Naive thymus-derived CD8-positive, alpha-beta T cell (primary cell): ENCODE data around the gene ZNF714. TPM values are rescaled to one million over a fixed set of nuclear protein-coding genes. Genes with fewer than 3 reads are reported as not detected.
"Not testable (repeated sequence)": the region's sequence is repeated elsewhere in the genome, so short reads cannot be mapped to it uniquely, and the experiment has no call there.

Experiments
- ATAC-seq, 2 donors: fragments of 150-1000 bp; cut with Tn5 transposase in 1 of 2; sonication (Bioruptor Pico), chemical (Tn5 transposase) in 1 of 2; 1 replicate in 1 of 2; 2 replicates in 1 of 2; pipeline ENCODE4 v1.10.0; 2021; ENCODE audit warnings: mild to moderate bottlenecking in 2 of 2, moderate library complexity in 2 of 2
- POLR2A ChIA-PET: fragments of 350-600 bp; sonication (Branson Sonifier 250); formaldehyde crosslinking; loops from one replicate; lab custom pipeline; 2021; ENCODE audit warnings: antibody characterized with exemption; lab: Charles Lee
- DNase-seq, 10 donors: peaks; one replicate each; pipeline versions ENCODE4 v3.0.0 to v3.0.0-alpha.2; 2020 to 2022
- H3K27ac Mint-ChIP-seq, 10 donors: one replicate each; pipeline ENCODE4 v1.8.0; 2020 to 2022; ENCODE audit warnings: mild to moderate bottlenecking in 10 of 10, mixed read lengths in 10 of 10, moderate library complexity in 4 of 10, inconsistent platforms in 1 of 10
- H3K27me3 Mint-ChIP-seq, 5 donors: one replicate each; pipeline ENCODE4 v1.8.0; 2021 to 2022; ENCODE audit warnings: mixed read lengths in 5 of 5
- H3K36me3 Mint-ChIP-seq, 3 donors: one replicate each; pipeline ENCODE4 v1.8.0; 2020 to 2022; ENCODE audit warnings: mixed read lengths in 3 of 3, mild to moderate bottlenecking in 2 of 3, inconsistent platforms in 1 of 3
- H3K4me1 Mint-ChIP-seq, 4 donors: one replicate each; pipeline ENCODE4 v1.8.0; 2021 to 2022; ENCODE audit warnings: mixed read lengths in 4 of 4
- H3K4me3 Mint-ChIP-seq, 10 donors: one replicate each; pipeline ENCODE4 v1.8.0; 2020 to 2022; ENCODE audit warnings: mild to moderate bottlenecking in 10 of 10, mixed read lengths in 10 of 10, moderate library complexity in 6 of 10, inconsistent platforms in 1 of 10
- H3K9me3 Mint-ChIP-seq, 9 donors: one replicate each; pipeline ENCODE4 v1.8.0; 2020 to 2022; ENCODE audit warnings: mixed read lengths in 9 of 9, mild to moderate bottlenecking in 3 of 9, inconsistent platforms in 1 of 9, moderate library complexity in 1 of 9
- polyA plus RNA-seq, 3 donors: library from polyadenylated mRNA; unstranded; fragments of 300-500 nt; fragmentation: Illumina TruSeq; gene quantifications; one replicate each; pipeline ENCODE4 v1.2.3, GENCODE V29; 2021
- total RNA-seq, 8 experiments: library from RNA in 2 of 8; stranded (reverse) in 2 of 8; gene quantifications; one replicate each; pipeline ENCODE4 v1.2.3 and lab custom pipeline; 2021 to 2026

The ZNF714 gene
- total and polyA plus RNA-seq, 5 experiments from 2014 or later = 6.3 to 14.9 (median 12.8) TPM

DNA sequence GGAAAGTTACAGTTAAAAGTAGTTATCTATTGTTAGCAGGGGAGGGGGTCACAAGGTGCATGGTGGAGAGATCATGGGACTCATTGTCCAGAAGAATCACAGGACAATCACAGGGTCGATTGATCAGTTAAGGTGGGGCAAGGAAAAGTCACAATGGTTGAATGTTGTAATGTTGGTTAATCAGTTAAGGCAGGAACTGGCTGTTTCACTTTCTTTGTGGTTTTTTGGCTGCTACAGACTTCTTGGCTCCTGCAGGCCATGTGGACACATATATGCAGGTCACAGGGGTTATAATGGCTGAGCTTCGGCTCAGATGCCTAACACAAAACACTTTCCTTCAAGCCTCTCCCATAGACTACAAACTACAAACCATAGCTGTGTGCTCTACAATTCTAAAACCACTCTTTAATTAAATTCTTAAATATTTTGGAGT, 52.9 kb downstream of the ZNF714 start:
- Mint-ChIP-seq H3K4me3 (no peak overlapping the region), H3K36me3 (no peaks in the 10 kb centered on the region), H3K4me1 (peaks cover 0 to 2% (median under 1%) of the 10 kb centered on the region in 4 donors), H3K27ac (peak overlapping the region in 1 of 10 donors; percentile 25), H3K27me3 (peaks cover 0 to 21% (median 6%) of the 10 kb centered on the region in 5 donors), H3K9me3 (peaks cover 0 to 9% (median 4%) of the 10 kb centered on the region in 9 donors)
- no peak for ATAC-seq
- POLR2A ChIA-PET = no interaction called here
- DNase-seq = no peak

DNA sequence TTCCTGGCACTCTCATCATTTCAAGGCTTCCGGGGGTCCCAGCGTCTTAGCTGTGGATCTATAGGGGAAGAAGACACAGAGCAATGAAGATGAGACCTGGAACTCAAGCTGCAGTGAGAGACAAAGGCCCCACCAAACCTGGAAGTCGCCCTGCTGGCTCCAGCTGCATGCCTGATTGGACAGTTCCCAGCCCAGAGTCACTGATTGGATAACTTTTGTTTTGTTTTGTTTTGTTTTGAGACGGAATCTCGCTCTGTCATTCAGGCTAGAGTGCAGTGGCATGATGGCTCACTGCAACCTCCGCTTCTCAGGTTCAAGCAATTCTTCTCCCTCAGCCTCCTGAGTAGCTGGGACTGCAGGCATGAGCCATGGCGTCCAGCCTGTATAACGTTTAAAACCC, 53.4 kb downstream of the ZNF714 start:
- Mint-ChIP-seq H3K36me3 (no peaks in the 10 kb centered on the region), H3K27me3 (peaks cover 0 to 21% (median 6%) of the 10 kb centered on the region in 5 donors), H3K27ac (no peak overlapping the region), H3K4me3 (no peak overlapping the region), H3K9me3 (peaks cover 0 to 4% (median under 1%) of the 10 kb centered on the region in 9 donors), H3K4me1 (peaks cover 0 to 6% (median 1%) of the 10 kb centered on the region in 4 donors)
- ATAC-seq = no peak
- DNase-seq = no peak
- POLR2A ChIA-PET = no interaction called here

DNA sequence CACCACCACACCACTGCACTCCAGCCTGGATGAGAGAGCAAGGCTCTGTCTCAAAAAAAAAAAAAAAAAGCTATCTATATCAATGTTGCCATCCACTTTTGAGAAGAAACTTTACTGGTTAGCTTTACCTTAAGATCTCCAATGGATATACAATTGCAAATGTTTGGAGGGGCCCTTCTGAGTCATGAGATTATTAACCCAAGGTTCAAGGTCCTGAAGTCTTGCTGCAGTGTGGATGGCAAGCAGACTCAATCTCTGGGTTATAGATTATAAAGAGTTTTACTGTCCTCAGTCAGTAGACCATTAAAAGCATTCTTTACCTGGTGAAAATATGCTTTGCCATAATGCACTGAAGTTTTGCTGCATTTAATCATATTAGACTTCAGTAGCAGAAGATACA, 56.1 kb downstream of the ZNF714 start:
- ATAC-seq (no peak), DNase-seq (no peak)
- POLR2A ChIA-PET = no interaction called here
- Mint-ChIP-seq H3K27me3 (peaks cover 0 to 17% (median 6%) of the 10 kb centered on the region in 5 donors), H3K9me3 (peaks cover 0 to 4% (median 0%) of the 10 kb centered on the region in 9 donors), H3K4me1 (peaks cover 5 to 26% (median 18%) of the 10 kb centered on the region in 4 donors), H3K36me3 (peaks cover 0 to under 1% (median 0%) of the 10 kb centered on the region in 3 donors), H3K4me3 (no peak overlapping the region), H3K27ac (no peak overlapping the region)

DNA sequence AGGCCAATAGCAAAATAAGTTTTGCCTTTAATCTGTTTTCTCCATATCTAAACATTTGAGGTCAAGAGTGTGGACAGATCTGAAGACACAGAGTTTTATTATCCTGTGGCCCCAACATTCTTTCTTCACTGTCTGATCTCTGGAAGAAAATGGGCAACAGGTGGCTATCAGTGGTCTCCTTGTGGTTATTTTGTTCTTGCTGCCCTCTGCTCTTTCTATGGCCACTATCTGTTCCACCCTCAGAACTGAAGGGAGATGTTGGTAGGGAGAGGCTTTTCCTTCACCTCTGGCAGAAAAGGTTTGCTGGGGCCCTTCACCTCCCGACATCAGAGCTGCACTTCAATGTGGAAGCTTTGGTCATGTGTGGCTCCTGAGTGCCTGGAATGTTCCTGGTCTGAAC, 59.0 kb downstream of the ZNF714 start:
- H3K36me3 Mint-ChIP-seq = peaks cover 4 to 29% (median 25%) of the 10 kb centered on the region in 3 donors
- peaks cover 10 to 41% (median 39%) of the 10 kb centered on the region in 4 donors for H3K4me1 Mint-ChIP-seq
- not testable (repeated sequence) for H3K27me3 Mint-ChIP-seq, DNase-seq, ATAC-seq, H3K9me3 Mint-ChIP-seq
- peak overlapping the region in 9 of 10 donors; percentile 19 to 95 (median 63) for H3K27ac Mint-ChIP-seq
- H3K4me3 Mint-ChIP-seq = peak overlapping the region in 4 of 10 donors; percentile 7 to 41 (median 24)
- POLR2A ChIA-PET = interaction anchor here (1.0 to 1.8 kb wide), 9 partner anchors 12 to 695 kb away, joined by 3 to 19 read pairs (median 5); partner anchors contain the start of genes ZNF43, ZNF430, ZNF626 and ZNF66

DNA sequence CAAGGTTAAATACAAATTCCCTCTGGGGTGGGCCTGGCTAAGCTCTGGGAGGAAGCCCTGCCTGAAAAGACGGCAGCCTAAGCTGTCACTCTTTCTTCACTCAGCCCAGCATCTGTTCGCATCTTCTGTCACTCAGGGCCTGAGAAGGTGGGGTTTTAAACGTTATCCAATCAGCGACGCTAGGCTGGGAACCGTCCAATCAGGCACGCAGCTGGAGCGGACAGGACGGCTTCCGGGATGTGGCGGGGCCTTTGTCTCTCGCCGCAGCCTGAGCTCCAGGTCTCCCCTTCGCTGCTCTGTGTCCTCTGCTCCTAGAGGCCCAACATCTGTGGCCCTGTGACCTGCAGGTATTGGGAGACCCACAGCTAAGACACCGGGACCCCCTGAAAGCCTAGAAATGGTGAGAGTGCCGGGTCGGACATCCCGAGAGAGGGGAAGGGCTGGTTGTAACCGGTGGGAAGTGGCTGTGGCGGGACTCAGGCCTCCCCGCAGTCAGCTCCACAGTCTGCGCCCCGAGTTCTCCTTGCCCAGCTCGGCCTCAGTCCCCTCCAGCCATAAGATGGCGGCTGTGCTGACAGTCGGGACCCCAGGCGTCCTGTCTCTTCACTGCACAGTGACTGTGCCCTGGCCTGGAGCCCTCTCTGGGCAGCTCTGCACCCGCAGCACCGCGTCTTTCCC, 59.9 kb downstream of the ZNF714 start, which contains the start of gene ZNF431:
Gene ZNF431, plus strand, starts transcription at position 254 of the 678 bp plus-strand sequence. Its CDS starts 144 bp downstream, at position 398.
- peak; percentile 74 to 95 (median 88) for DNase-seq
- peak; percentile 99 for ATAC-seq
- POLR2A ChIA-PET = interaction anchor here (0.6 to 2.0 kb wide), 17 partner anchors 11 to 1064 kb away, joined by 3 to 19 read pairs (median 5); partner anchors contain the start of genes ZNF429, ZNF43, ZNF430 and ZNF626
- H3K27me3 Mint-ChIP-seq = no peaks in the 10 kb centered on the region
- H3K9me3 Mint-ChIP-seq = peaks cover 0 to 11% (median 0%) of the 10 kb centered on the region in 9 donors
- peak within 1 kb of the TSS; percentile 96 to 99 (median 98) for H3K4me3 Mint-ChIP-seq
- H3K4me1 Mint-ChIP-seq = peaks cover 16 to 47% (median 45%) of the 10 kb centered on the region in 4 donors
- peak within 1 kb of the TSS; percentile 95 to 99 (median 97) for H3K27ac Mint-ChIP-seq
- peaks cover 9 to 38% (median 33%) of the 10 kb centered on the region in 3 donors for H3K36me3 Mint-ChIP-seq

DNA sequence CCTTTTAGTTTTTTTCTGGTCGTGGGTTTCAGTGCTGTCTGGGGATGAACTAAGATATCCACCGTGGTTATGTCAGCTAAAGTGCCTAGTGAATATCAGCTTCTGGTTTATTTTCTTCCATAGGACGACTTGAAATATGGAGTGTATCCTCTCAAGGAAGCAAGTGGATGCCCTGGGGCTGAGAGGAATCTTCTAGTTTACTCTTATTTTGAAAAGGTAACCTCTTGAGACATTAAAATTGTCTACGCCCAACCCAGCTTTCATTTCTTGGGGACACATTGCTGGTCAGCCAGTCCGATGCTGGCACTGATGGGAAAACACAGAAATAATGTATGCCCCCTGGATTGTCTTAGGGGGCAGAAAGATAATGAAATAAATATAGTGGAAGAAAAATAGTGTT, 61.4 kb downstream of the ZNF714 start:
- POLR2A ChIA-PET = interaction anchor here (0.6 to 2.0 kb wide), 3 partner anchors 144 to 362 kb away, joined by 3 to 5 read pairs (median 5); partner anchors contain the start of gene ZNF429
- H3K4me1 Mint-ChIP-seq = peaks cover 18 to 58% (median 52%) of the 10 kb centered on the region in 4 donors
- H3K4me3 Mint-ChIP-seq = peak overlapping the region; percentile 2 to 98 (median 58)
- DNase-seq (no peak), ATAC-seq (no peak)
- peak overlapping the region in 7 of 10 donors; percentile 31 to 95 (median 53) for H3K27ac Mint-ChIP-seq
- no peaks in the 10 kb centered on the region for H3K27me3 Mint-ChIP-seq
- peaks cover 0 to 21% (median 0%) of the 10 kb centered on the region in 9 donors for H3K9me3 Mint-ChIP-seq
- peaks cover 12 to 51% (median 47%) of the 10 kb centered on the region in 3 donors for H3K36me3 Mint-ChIP-seq

DNA sequence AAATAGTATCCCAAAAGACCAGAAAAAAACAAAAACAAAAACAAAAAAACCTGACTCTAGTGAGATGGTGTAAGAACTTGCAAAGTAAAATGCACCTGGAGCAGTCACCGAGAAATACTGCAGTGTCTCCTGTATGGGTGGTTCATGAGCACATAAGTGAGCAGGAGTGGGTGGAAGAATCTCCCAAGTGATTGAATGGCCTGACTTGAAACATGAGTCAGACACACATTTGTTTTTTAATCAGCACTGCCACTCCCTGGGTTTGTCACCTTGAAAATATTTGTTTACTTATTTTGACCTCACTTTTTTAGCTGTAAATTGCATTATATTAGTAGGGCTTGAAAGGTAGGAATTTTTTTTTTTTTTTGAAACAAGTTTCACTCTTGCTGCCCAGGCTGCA, 61.9 kb downstream of the ZNF714 start:
- Mint-ChIP-seq H3K4me1 (peaks cover 19 to 60% (median 56%) of the 10 kb centered on the region in 4 donors), H3K27me3 (no peaks in the 10 kb centered on the region), H3K9me3 (peaks cover 0 to 25% (median 0%) of the 10 kb centered on the region in 9 donors), H3K4me3 (peak overlapping the region in 5 of 10 donors; percentile 22 to 98 (median 59)), H3K27ac (peak overlapping the region in 3 of 10 donors; percentile 36 to 95 (median 48)), H3K36me3 (peaks cover 17 to 55% (median 52%) of the 10 kb centered on the region in 3 donors)
- POLR2A ChIA-PET = interaction anchor here (0.6 kb wide), 1 partner anchor 169 kb away, joined by 5 read pairs; no protein-coding TSS in a partner anchor
- DNase-seq (no peak), ATAC-seq (no peak)

DNA sequence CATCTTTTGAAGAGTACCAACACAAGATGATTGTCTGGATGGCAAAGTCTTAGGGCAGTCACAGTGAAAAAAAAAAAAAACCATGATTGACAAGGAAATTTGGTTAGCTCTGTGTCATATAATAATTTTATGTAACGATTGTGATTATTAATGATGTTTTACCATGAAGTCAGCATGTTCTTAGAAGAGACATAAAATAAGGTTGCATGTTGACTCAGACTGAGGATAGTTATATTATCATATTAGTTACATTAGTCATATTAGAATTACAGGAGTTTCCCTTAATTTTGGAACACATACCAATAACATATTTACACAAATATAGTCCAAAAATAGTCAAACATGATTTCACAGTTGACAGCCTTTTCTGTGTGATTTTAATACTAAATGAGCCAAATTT, 65.5 kb downstream of the ZNF714 start:
- Mint-ChIP-seq H3K27ac (peak overlapping the region in 1 of 10 donors; percentile 7), H3K4me1 (peaks cover 20 to 63% (median 50%) of the 10 kb centered on the region in 4 donors), H3K36me3 (peaks cover 39 to 91% (median 85%) of the 10 kb centered on the region in 3 donors), H3K9me3 (peaks cover 0 to 49% (median 0%) of the 10 kb centered on the region in 9 donors), H3K27me3 (no peaks in the 10 kb centered on the region), H3K4me3 (no peak overlapping the region)
- DNase-seq (no peak), ATAC-seq (no peak)
- POLR2A ChIA-PET = no interaction called here

DNA sequence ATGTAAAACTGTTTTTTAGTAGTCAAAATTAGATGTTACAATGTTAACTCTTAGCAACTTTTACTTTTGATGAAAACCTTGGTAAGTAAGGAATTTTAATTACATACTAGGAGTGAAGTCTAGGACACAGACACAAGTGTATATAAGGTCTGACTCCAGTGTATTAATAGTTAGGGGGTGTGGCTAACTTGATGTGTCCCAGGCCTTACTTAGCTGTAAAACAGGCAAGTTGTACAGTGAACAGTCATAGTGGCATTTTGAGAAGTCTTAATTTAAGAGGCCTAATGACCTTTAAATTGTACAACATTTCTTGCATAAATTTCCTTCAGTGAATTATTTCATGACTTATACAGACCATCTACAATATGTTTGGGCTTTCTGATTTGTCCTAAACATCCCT, 66.7 kb downstream of the ZNF714 start:
- H3K36me3 Mint-ChIP-seq = peaks cover 47 to 97% (median 94%) of the 10 kb centered on the region in 3 donors
- H3K27ac Mint-ChIP-seq = peak overlapping the region in 1 of 10 donors; percentile 43
- H3K4me3 Mint-ChIP-seq = no peak overlapping the region
- DNase-seq = no peak
- H3K27me3 Mint-ChIP-seq = no peaks in the 10 kb centered on the region
- POLR2A ChIA-PET = no interaction called here
- ATAC-seq = no peak
- peaks cover 15 to 58% (median 40%) of the 10 kb centered on the region in 4 donors for H3K4me1 Mint-ChIP-seq
- peaks cover 0 to 61% (median 0%) of the 10 kb centered on the region in 9 donors for H3K9me3 Mint-ChIP-seq

DNA sequence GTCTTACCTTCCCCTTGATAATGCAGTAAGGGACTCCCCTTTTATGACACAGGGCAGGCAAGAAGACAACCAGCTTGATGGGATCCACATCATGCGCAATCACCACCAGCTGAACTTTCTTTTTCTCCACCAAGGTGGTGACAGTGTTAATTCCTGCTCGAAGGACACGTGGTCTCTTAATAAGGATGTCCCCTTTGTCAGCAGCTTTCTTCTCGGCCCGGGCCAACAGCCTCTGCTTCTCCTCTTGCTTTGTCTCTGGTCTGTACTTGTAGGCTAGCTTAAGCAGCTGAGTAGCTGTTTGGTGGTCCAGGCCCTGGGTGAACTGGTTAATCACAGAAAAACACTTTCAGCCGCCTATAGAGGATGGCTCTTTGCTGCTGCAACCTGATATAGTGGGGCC, 67.9 kb downstream of the ZNF714 start:
- POLR2A ChIA-PET = no interaction called here
- no peak for ATAC-seq
- peaks cover 15 to 49% (median 34%) of the 10 kb centered on the region in 4 donors for H3K4me1 Mint-ChIP-seq
- H3K27me3 Mint-ChIP-seq = no peaks in the 10 kb centered on the region
- peak overlapping the region in 2 of 10 donors; percentile 56 to 57 for H3K27ac Mint-ChIP-seq
- peaks cover 45 to 92% (median 89%) of the 10 kb centered on the region in 3 donors for H3K36me3 Mint-ChIP-seq
- DNase-seq = no peak
- H3K4me3 Mint-ChIP-seq = no peak overlapping the region
- H3K9me3 Mint-ChIP-seq = peaks cover 0 to 65% (median 0%) of the 10 kb centered on the region in 9 donors

DNA sequence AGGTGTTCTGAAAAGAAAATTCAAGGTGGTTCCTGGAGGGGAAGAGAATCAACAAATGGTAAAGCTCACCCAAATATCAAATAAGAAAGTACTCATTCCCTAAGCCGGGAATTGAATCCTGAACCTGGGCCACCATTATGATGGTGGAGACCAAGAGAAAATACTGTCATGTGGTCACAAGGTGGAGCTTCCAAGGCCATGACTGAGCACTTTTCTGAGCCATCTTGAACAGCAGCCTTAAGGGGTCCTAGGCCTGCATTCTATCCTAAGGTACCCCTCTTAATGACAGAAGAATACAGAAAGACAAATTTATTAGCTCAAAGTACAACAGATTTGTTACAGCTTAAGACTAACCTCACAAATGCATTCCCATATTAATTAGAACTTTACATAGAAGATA, 69.5 kb downstream of the ZNF714 start:
- Mint-ChIP-seq H3K27ac (peak overlapping the region in 3 of 10 donors; percentile 5 to 64 (median 36)), H3K4me1 (peaks cover 15 to 53% (median 35%) of the 10 kb centered on the region in 4 donors), H3K4me3 (no peak overlapping the region), H3K9me3 (peaks cover 0 to 72% (median 4%) of the 10 kb centered on the region in 9 donors), H3K36me3 (peaks cover 53 to 89% (median 88%) of the 10 kb centered on the region in 3 donors), H3K27me3 (no peaks in the 10 kb centered on the region)
- DNase-seq = no peak
- no peak for ATAC-seq
- POLR2A ChIA-PET = no interaction called here

DNA sequence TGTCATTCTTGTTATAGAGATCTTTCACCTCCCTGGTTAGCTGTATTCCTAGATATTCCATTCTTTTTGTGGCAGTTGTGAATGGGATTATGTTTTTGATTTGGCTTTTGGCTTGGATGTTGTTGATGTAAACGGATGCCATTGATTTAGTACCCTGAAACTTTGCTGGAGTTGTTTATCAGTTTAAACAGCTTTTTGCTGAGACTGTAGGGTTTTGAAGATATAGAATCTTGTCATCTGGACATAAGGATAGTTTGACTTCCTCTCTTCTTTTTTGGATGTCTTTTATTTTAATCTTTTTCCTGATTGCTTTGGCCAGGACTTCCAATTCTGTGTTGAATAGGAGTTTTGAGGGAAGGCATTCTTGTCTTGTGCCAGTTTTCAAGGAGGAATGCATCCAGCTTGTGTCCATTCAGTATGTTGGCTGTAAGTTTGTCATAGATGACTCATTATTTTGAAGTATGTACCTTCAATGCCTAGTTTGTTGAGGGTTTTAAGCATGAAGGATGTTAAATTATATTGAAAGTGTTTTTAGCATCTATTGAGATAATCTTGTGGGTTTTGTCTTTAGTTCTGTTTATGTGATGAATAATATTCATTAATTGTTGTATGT, 76.6 kb downstream of the ZNF714 start:
- Mint-ChIP-seq H3K4me3 (peak overlapping the region in 2 of 10 donors; percentile 5 to 10), H3K36me3 (peaks cover 29 to 75% (median 73%) of the 10 kb centered on the region in 3 donors), H3K4me1 (peaks cover 8 to 45% (median 39%) of the 10 kb centered on the region in 4 donors), H3K9me3 (peaks cover 0 to 75% (median 5%) of the 10 kb centered on the region in 9 donors), H3K27ac (peak overlapping the region in 1 of 10 donors; percentile 11), H3K27me3 (no peaks in the 10 kb centered on the region)
- ATAC-seq = no peak
- DNase-seq = no peak
- POLR2A ChIA-PET = no interaction called here
